AG10803 (cell line): ENCODE measurements around the gene PLEKHG2.

ENCODE experiments used
- DNase-seq: peaks from one replicate; pipeline ENCODE4 v3.0.0; 2010; ENCODE audit warnings: low read depth
- H3K4me3 ChIP-seq: 2 replicates; pipeline ENCODE4 v1.5.1; 2011; ENCODE audit warnings: mild to moderate bottlenecking, low read length, control low read depth
- TF ChIP-seq, protein P1 (sequence below): conservative IDR thresholded peaks from 2 replicates; pipeline ENCODE4 v1.5.1; 2011; ENCODE audit warnings: mild to moderate bottlenecking, low read length, control low read depth, inconsistent platforms

PLEKHG2 gene

GRCh38 chr19:39388657-39389056 is 23.8 kb upstream of the PLEKHG2 start:
- no peak for DNase-seq
- H3K4me3 ChIP-seq = no peak overlapping the region
- TF ChIP-seq, protein P1, sequence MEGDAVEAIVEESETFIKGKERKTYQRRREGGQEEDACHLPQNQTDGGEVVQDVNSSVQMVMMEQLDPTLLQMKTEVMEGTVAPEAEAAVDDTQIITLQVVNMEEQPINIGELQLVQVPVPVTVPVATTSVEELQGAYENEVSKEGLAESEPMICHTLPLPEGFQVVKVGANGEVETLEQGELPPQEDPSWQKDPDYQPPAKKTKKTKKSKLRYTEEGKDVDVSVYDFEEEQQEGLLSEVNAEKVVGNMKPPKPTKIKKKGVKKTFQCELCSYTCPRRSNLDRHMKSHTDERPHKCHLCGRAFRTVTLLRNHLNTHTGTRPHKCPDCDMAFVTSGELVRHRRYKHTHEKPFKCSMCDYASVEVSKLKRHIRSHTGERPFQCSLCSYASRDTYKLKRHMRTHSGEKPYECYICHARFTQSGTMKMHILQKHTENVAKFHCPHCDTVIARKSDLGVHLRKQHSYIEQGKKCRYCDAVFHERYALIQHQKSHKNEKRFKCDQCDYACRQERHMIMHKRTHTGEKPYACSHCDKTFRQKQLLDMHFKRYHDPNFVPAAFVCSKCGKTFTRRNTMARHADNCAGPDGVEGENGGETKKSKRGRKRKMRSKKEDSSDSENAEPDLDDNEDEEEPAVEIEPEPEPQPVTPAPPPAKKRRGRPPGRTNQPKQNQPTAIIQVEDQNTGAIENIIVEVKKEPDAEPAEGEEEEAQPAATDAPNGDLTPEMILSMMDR = no peak

DNA sequence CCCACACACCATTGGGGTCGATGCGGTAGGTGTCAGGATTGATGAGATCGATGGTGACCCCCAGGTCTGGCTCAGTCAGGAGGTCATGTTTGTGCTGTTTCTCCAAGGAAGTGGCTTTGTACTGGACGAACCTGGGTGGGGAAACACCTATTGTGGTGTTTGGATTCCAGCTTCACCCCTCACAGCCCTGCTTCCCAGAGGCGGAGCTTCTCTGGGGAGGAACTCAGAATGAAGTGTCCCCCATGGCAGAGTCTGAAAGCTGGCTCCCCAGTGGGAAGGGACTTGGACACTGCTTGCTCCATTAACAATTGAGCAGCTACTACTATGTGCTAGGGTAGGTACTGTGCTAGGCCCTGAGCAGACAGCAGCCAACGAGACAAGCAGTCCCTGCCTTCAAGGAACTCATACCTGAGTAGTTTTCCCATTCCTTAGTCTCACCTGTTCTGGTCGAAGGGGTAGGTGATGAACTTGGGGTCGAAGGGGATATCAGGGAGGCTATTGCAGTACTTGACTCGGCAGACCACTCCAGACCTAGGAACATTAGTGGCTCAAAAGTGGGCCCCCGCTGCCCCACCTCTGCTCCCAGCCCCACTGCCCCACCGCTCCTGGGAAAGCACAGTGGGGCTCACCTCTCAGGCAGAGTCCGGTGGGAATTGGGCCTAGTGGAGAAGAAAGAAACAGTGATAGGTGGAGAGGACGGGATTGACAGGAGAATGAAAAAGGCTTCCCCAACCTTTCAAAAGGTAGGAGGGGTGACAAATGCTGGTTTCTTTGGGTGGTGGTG is 22.6 kb upstream of the PLEKHG2 start:
- peak overlapping the region; percentile 97 for H3K4me3 ChIP-seq
- TF ChIP-seq, protein P1 = no peak
- DNase-seq = no peak

DNA sequence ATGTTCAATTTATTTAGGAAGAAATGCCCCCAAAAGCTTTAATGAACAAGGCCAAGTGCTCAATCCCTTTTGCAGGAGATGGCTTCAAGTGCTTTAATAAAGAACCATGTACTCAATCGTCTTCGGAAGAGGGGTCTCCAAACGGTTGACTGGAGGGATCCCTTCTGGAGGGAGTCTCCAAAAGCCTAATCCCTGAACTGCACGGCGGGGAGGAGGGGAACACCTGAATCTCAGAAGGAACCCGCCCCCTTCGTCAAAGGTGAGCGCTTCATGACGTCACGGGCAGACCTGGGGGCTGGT is 22.1 kb upstream of the PLEKHG2 start:
- TF ChIP-seq, protein P1 = no peak
- no peak for DNase-seq
- H3K4me3 ChIP-seq = peak overlapping the region; percentile 97

- peak within 1 kb of the TSS; percentile 98 for H3K4me3 ChIP-seq
- DNase-seq = peak; percentile 99
- TF ChIP-seq, protein P1 = no peak
These were observed 21.6 kb upstream of the PLEKHG2 start, which contains the start of the genes MED29 and PAF1 for GRCh38 chr19:39390751-39391437. Gene MED29, plus strand, starts transcription at chr19:39391378. Its CDS starts 45 bp downstream, at chr19:39391423. Gene PAF1, minus strand, starts transcription at chr19:39391106. Its CDS starts 242 bp downstream, at chr19:39390864.

DNA sequence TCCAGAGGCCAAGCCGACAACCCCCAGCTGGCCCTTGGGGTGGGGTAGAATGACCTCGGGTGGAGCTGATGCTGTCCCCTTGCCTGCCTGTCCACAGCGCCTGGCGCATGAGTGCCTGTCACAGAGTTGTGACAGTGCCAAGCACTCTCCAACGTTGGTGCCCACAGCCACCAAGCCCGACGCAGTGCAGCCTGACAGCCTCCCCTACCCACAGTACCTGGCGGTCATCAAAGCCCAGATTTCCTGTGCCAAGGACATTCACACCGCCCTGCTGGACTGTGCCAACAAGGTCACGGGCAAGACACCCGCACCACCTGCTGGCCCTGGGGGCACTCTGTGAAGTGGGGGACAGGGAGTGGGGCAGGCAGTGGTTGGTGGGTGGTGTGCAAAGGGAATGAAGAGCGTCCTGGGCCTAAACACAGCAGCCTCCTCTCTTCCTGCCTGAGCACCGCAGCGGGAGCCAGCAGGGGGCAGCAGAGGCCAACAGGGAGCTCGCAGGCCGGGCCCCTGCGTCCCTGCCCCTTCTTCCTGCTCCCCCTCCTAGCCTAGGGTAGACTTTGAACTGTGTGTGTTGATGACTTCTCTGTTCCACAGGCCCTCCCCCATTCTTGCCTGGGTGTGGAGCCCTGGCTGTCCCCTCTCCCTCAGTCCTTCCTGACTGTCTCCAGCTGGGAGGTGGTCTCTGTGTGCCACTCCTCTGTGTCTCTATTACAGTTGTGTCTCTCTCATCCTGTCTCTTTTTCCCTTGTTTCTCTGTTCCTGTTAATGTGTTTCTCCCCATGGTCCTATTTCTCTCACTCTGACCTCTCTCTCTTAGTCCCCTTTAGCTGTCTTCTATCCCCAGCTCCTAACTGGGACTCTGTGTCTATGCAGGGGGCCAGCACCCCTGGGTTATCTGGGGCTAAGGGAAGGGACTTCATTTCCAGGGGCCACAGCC is 14.8 kb upstream of the PLEKHG2 start:
- H3K4me3 ChIP-seq = peak overlapping the region; percentile 15
- peak; percentile 82 for DNase-seq

GRCh38 chr19:39398297-39398864 is 14.1 kb upstream of the PLEKHG2 start:
- DNase-seq = peak; percentile 89
- TF ChIP-seq, protein P1 = no peak
- no peak overlapping the region for H3K4me3 ChIP-seq

More for the DNA sequence above, 14.8 kb upstream of the PLEKHG2 start:
- TF ChIP-seq, protein P1 = peak; percentile 90
